A549 (cell line): Measurements from ENCODE around the gene CFAP99. TPM values are rescaled to one million over a fixed set of nuclear protein-coding genes. Genes with fewer than 3 reads are reported as not detected.

Source experiments
- ATAC-seq, 2 experiments: fragments of 200-7000 bp in 1 of 2; fragments of >200 bp in 1 of 2; cut with Nextera tagmentation in 1 of 2; cut with Tn5 transposase in 1 of 2; 3 replicates each; pipeline versions ENCODE4 v1.8.0 to v1.9.1; 2018 to 2020; ENCODE audit warnings: mild to moderate bottlenecking in 1 of 2, moderate library complexity in 1 of 2
- CTCF ChIA-PET: fragments of 300-600 bp; sonication (Branson Sonifier 250); formaldehyde crosslinking; extraction: SDS; loops from one replicate; lab custom pipeline; 2021; ENCODE audit warnings: antibody characterized with exemption, inconsistent platforms; lab: Yijun Ruan, JAX
- POLR2A ChIA-PET: fragments of 350-600 bp; formaldehyde crosslinking; extraction: SDS; loops from one replicate; lab custom pipeline; 2021; ENCODE audit warnings: antibody characterized with exemption, inconsistent platforms; lab: Yijun Ruan, JAX
- DNase-seq, 2 experiments: peaks; one replicate each; pipeline versions ENCODE4 v3.0.0 to v3.0.0-alpha.2; 2011 to 2016; ENCODE audit warnings: low read depth in 1 of 2, low spot score in 1 of 2
- FAIRE-seq: peaks from 2 replicates; lab custom pipeline; 2011; peaks lifted over from hg19 to GRCh38; lab: Jason Lieb, UNC
- H3K27ac ChIP-seq, 2 experiments: fragments of >200 bp; sonication (Bioruptor Twin); formaldehyde crosslinking; 3 replicates each; pipeline ENCODE4 v1.5.1; 2016 to 2017
- H3K4me1 ChIP-seq: fragments of >200 bp; sonication (Bioruptor Twin); formaldehyde crosslinking; 3 replicates; pipeline ENCODE4 v1.6.1; 2016
- H3K4me2 ChIP-seq: fragments of >200 bp; sonication (Bioruptor Twin); formaldehyde crosslinking; 3 replicates; pipeline ENCODE4 v1.6.1; 2016
- H3K4me3 ChIP-seq: fragments of >200 bp; sonication (Bioruptor Twin); formaldehyde crosslinking; 3 replicates; pipeline ENCODE4 v1.5.1; 2016
- H3K9me3 ChIP-seq: fragments of >200 bp; sonication (Bioruptor Twin); formaldehyde crosslinking; 3 replicates; pipeline ENCODE4 v1.6.1; 2016
- CBX2 ChIP-seq: fragments of 200-600 bp; sonication (generic); IDR thresholded peaks from 2 replicates; pipeline ENCODE4 v1.6.1; 2016; ENCODE audit warnings: low read depth, mild to moderate bottlenecking, borderline replicate concordance
- CHD4 ChIP-seq: fragments of 200-600 bp; sonication (generic); IDR thresholded peaks from 2 replicates; pipeline ENCODE4 v1.6.1; 2016; ENCODE audit warnings: antibody characterized with exemption, mild to moderate bottlenecking, borderline replicate concordance
- FOSL2 ChIP-seq, 2 experiments: fragments of 450-650 bp in 1 of 2; fragments of >200 bp in 1 of 2; sonication (Bioruptor Twin) in 1 of 2; formaldehyde crosslinking; IDR thresholded peaks; 2 replicates each; pipeline versions ENCODE4 v1.5.0 to v1.6.1; 2016 to 2020; ENCODE audit warnings: mild to moderate bottlenecking in 1 of 2, moderate library complexity in 1 of 2
- HOXA7 ChIP-seq: fragments of 250-450 bp; sonication (Bioruptor Pico); IDR thresholded peaks from 2 replicates; pipeline ENCODE4 v1.5.0; 2020; ENCODE audit warnings: mild to moderate bottlenecking, moderate library complexity
- HOXB5 ChIP-seq: fragments of 250-450 bp; sonication (Bioruptor Pico); IDR thresholded peaks from 2 replicates; pipeline ENCODE4 v1.5.0; 2020; ENCODE audit warnings: mild to moderate bottlenecking, moderate library complexity
- JUN ChIP-seq, 2 experiments: fragments of >200 bp; sonication (Bioruptor Twin); formaldehyde crosslinking; IDR thresholded peaks; 2 replicates in 1 of 2; 3 replicates in 1 of 2; pipeline ENCODE4 v1.6.1; 2016 to 2017
- NPAS2 ChIP-seq: fragments of 250-450 bp; sonication (Bioruptor Pico); IDR thresholded peaks from 2 replicates; pipeline ENCODE4 v1.8.0; 2022; ENCODE audit warnings: mild to moderate bottlenecking, moderate library complexity, borderline replicate concordance
- PHF8 ChIP-seq: fragments of 200-600 bp; sonication (generic); IDR thresholded peaks from 2 replicates; pipeline ENCODE4 v1.6.1; 2016; ENCODE audit warnings: low read depth, mild to moderate bottlenecking, antibody characterized with exemption, moderate library complexity, borderline replicate concordance
- POLR2AphosphoS2 ChIP-seq: conservative IDR thresholded peaks from 2 replicates; pipeline ENCODE4 v1.6.1; 2012; ENCODE audit warnings: low read length, improper control_type of control experiment, inconsistent platforms
- RCOR1 ChIP-seq: fragments of 150-350 bp; IDR thresholded peaks from 2 replicates; pipeline ENCODE4 v1.6.1; 2014; ENCODE audit warnings: antibody characterized with exemption, low read length, low read depth
- RNF2 ChIP-seq: fragments of 200-600 bp; sonication (generic); IDR thresholded peaks from 2 replicates; pipeline ENCODE4 v1.6.1; 2016; ENCODE audit warnings: low read depth, mild to moderate bottlenecking, antibody characterized with exemption, moderate library complexity, borderline replicate concordance
- SMC3 ChIP-seq: fragments of >200 bp; sonication (Bioruptor Twin); formaldehyde crosslinking; IDR thresholded peaks from 3 replicates; pipeline ENCODE4 v1.6.1; 2018; ENCODE audit warnings: inconsistent platforms
- SREBF2 ChIP-seq: fragments of 450-650 bp; IDR thresholded peaks from 2 replicates; pipeline ENCODE4 v1.6.1; 2014; ENCODE audit warnings: mild to moderate bottlenecking, moderate library complexity
- ZNF302 ChIP-seq: fragments of 250-450 bp; sonication (Bioruptor Pico); IDR thresholded peaks from 2 replicates; pipeline ENCODE4 v1.9.0; 2021; ENCODE audit warnings: inconsistent platforms, mild to moderate bottlenecking, moderate library complexity
- WGBS: methylation state at CpG from one replicate; pipeline ENCODE4 v1.1.6; 2017; ENCODE audit errors: missing lambda C conversion rate; 5-methylcytosine and 5-hydroxymethylcytosine counted together
- polyA plus RNA-seq, 4 experiments: library from polyadenylated mRNA; depleted of rRNA in 3 of 4; stranded (reverse); fragments of >200 nt; fragmentation: RNase III in 1 of 4; extraction: RNeasy Plus Mini Kit Qiagen cat#74134 plus additional on column Dnase treatment in 1 of 4; gene quantifications; 2 replicates in 3 of 4; 3 replicates in 1 of 4; pipeline ENCODE4 v1.2.3, GENCODE V29; 2011 to 2017
- TF ChIP-seq, protein P1 (sequence below): IDR thresholded peaks from 2 replicates; pipeline ENCODE4 v1.6.1; 2012; ENCODE audit warnings: low read depth, borderline replicate concordance
- TF ChIP-seq, protein P2 (sequence below): fragments of 250-450 bp; sonication (Bioruptor Pico); IDR thresholded peaks from 2 replicates; pipeline ENCODE4 v1.5.0; 2020; ENCODE audit warnings: low read depth, mild to moderate bottlenecking, moderate library complexity
- TF ChIP-seq, protein P3 (sequence below): fragments of 200-600 bp; sonication (generic); IDR thresholded peaks from 2 replicates; pipeline ENCODE4 v1.6.1; 2016; ENCODE audit warnings: antibody characterized with exemption, mild to moderate bottlenecking, moderate library complexity
- TF ChIP-seq, protein P4 (sequence below): fragments of >200 bp; sonication (Bioruptor Twin); formaldehyde crosslinking; IDR thresholded peaks from 3 replicates; pipeline ENCODE4 v1.6.1; 2016

CFAP99 gene
- polyA plus RNA-seq, 2 of the 4 experiments (the other 2 are of a cell fraction) = 0.09 TPM; not detected in 1

DNA sequence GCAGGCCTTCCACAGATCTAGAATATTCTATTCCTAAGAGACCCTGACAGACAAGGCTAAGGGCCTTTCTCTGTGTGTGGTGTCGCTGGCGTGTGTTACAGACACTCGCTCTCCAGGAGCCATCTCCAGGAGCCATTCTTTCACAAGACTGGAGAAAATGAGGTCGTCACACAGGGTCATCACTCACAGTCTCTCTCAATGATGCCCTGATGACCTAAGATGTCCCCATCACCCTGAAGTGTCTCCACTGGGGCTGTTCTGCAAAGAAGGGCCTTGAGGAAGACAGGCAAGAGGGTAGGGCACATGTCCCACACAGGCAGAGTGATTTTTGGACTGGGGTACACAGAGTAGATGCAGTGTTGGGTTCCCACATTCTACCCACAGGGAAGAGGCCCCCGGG is 35.0 kb upstream of the CFAP99 start:
- ChIA-PET CTCF (no interaction called here), POLR2A (no interaction called here)
- TF ChIP-seq JUN (IDR thresholded peaks at IDR 0.05) (no peak), HOXA7 (no peak)
- H3K4me3 ChIP-seq = no peak overlapping the region
- ATAC-seq (no peak), DNase-seq (no peak), FAIRE-seq (no peak)
- no peaks in the 10 kb centered on the region for H3K9me3 ChIP-seq
- no peak overlapping the region for H3K27ac ChIP-seq
- H3K4me2 ChIP-seq = no peak overlapping the region
- 93% methylated on average over 5 of the region's 5 CpGs for WGBS
- no peaks in the 10 kb centered on the region for H3K4me1 ChIP-seq

DNA sequence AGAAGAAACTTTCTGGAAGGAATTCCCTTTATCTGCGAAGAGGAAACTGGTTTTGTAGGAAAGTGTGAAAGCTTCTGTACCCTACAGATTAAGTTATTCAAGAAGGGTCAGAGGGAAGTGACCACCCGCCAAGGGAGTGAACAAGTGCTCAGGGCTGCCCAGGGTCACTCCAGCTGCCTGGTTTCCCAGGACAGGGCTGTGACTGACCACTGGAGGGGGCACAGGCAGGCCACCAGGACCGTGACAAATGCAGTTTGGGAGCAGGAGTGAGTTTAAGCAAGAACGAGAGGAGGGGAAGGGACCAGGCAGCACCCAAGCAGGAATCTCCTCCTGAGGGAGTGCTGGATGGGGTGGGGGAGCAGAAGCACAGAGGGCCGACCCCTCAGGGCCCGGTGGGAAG is 34.5 kb upstream of the CFAP99 start:
- H3K27ac ChIP-seq = no peak overlapping the region
- H3K4me1 ChIP-seq = no peaks in the 10 kb centered on the region
- 69% methylated on average over 6 of the region's 6 CpGs for WGBS
- POLR2A ChIA-PET = no interaction called here
- H3K4me2 ChIP-seq = no peak overlapping the region
- FAIRE-seq (no peak), DNase-seq (no peak), ATAC-seq (no peak)
- no peaks in the 10 kb centered on the region for H3K9me3 ChIP-seq
- no peak overlapping the region for H3K4me3 ChIP-seq
- TF ChIP-seq NPAS2 (no peak), POLR2AphosphoS2 (no peak), RCOR1 (no peak), CHD4 (no peak), ZNF302 (no peak), CBX2 (no peak), HOXB5 (no peak), PHF8 (no peak), SREBF2 (no peak), RNF2 (no peak)
- TF ChIP-seq, protein P1, sequence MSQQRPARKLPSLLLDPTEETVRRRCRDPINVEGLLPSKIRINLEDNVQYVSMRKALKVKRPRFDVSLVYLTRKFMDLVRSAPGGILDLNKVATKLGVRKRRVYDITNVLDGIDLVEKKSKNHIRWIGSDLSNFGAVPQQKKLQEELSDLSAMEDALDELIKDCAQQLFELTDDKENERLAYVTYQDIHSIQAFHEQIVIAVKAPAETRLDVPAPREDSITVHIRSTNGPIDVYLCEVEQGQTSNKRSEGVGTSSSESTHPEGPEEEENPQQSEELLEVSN = no peak
- TF ChIP-seq, protein P2, sequence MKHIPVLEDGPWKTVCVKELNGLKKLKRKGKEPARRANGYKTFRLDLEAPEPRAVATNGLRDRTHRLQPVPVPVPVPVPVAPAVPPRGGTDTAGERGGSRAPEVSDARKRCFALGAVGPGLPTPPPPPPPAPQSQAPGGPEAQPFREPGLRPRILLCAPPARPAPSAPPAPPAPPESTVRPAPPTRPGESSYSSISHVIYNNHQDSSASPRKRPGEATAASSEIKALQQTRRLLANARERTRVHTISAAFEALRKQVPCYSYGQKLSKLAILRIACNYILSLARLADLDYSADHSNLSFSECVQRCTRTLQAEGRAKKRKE (CRISPR knock-in tag) = no peak
- CTCF ChIA-PET = no interaction called here

DNA sequence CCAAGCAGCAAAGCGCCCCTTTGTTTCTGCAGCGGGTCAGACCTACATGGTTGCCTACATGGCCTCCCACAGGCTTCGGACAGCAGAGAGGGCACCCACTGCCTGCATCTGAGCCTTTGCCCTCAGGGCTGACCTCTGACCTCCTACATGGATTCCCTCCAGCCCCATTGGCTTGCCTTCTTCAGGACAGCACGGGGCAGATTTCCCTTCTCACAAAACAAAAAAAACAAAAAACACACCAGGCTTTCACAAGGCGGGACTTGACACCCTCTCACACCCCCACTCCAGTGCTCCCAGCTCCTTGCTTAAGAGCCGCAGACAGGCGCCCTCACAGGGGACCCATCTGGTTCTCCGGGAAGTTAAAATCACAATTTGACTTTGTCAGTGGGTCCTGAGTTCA is 33.2 kb upstream of the CFAP99 start:
- DNase-seq (no peak), ATAC-seq (no peak), FAIRE-seq (no peak)
- ChIA-PET POLR2A (no interaction called here), CTCF (interaction anchor here (1.0 kb wide), 1 partner anchor 8 kb away, joined by 3 read pairs; no protein-coding TSS in a partner anchor)
- no peak for TF ChIP-seq FOSL2 (IDR thresholded peaks at IDR 0.05)
- no peak for TF ChIP-seq FOSL2 (CRISPR knock-in tag; IDR thresholded peaks at IDR 0.05)
- TF ChIP-seq, protein P3, sequence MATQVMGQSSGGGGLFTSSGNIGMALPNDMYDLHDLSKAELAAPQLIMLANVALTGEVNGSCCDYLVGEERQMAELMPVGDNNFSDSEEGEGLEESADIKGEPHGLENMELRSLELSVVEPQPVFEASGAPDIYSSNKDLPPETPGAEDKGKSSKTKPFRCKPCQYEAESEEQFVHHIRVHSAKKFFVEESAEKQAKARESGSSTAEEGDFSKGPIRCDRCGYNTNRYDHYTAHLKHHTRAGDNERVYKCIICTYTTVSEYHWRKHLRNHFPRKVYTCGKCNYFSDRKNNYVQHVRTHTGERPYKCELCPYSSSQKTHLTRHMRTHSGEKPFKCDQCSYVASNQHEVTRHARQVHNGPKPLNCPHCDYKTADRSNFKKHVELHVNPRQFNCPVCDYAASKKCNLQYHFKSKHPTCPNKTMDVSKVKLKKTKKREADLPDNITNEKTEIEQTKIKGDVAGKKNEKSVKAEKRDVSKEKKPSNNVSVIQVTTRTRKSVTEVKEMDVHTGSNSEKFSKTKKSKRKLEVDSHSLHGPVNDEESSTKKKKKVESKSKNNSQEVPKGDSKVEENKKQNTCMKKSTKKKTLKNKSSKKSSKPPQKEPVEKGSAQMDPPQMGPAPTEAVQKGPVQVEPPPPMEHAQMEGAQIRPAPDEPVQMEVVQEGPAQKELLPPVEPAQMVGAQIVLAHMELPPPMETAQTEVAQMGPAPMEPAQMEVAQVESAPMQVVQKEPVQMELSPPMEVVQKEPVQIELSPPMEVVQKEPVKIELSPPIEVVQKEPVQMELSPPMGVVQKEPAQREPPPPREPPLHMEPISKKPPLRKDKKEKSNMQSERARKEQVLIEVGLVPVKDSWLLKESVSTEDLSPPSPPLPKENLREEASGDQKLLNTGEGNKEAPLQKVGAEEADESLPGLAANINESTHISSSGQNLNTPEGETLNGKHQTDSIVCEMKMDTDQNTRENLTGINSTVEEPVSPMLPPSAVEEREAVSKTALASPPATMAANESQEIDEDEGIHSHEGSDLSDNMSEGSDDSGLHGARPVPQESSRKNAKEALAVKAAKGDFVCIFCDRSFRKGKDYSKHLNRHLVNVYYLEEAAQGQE = no peak
- TF ChIP-seq SMC3 = no peak
- TF ChIP-seq, protein P4, sequence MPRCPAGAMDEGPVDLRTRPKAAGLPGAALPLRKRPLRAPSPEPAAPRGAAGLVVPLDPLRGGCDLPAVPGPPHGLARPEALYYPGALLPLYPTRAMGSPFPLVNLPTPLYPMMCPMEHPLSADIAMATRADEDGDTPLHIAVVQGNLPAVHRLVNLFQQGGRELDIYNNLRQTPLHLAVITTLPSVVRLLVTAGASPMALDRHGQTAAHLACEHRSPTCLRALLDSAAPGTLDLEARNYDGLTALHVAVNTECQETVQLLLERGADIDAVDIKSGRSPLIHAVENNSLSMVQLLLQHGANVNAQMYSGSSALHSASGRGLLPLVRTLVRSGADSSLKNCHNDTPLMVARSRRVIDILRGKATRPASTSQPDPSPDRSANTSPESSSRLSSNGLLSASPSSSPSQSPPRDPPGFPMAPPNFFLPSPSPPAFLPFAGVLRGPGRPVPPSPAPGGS = no peak
- TF ChIP-seq, protein P2 (CRISPR knock-in tag) = no peak
- no peak overlapping the region for H3K27ac ChIP-seq
- no peaks in the 10 kb centered on the region for H3K4me1 ChIP-seq
- no peaks in the 10 kb centered on the region for H3K9me3 ChIP-seq
- WGBS = 81% methylated on average over 5 of the region's 8 CpGs
- no peak overlapping the region for H3K4me2 ChIP-seq
- no peak overlapping the region for H3K4me3 ChIP-seq
